K562 (cell line): ENCODE data around the gene SLC9A7. TPM values are rescaled to one million over a fixed set of nuclear protein-coding genes. Genes with fewer than 3 reads are reported as not detected.

Experiments used
- ATAC-seq: fragments of 200-7000 bp; cut with Tn5 transposase; 3 replicates; pipeline ENCODE4 v1.9.1; 2020; ENCODE audit warnings: moderate library complexity
- BruUV-seq: library from RNA; stranded (reverse); fragments of 400-500 nt; replicated peaks from 2 replicates; lab custom pipeline; 2021; lab: Mats Ljungman, UMichigan
- CTCF ChIA-PET: fragments of 300-600 bp; formaldehyde crosslinking; extraction: SDS; loops from one replicate; lab custom pipeline; 2021; ENCODE audit warnings: low intra/inter-chr PET ratio; lab: Yijun Ruan, JAX
- POLR2A ChIA-PET: fragments of 300-600, 350-650 bp; sonication (Branson Sonifier 250); formaldehyde crosslinking; extraction: SDS; loops from one replicate; lab custom pipeline; 2021; ENCODE audit warnings: antibody characterized with exemption, inconsistent platforms; lab: Yijun Ruan, JAX
- DNase-seq, 4 experiments: peaks; one replicate each; pipeline versions ENCODE4 v3.0.0 to v3.0.0-alpha.2; 2011 to 2018; ENCODE audit warnings: low spot score in 3 of 4, mixed read lengths in 3 of 4; ENCODE audit errors: extremely low read depth in 1 of 4
- FAIRE-seq: peaks from 2 replicates; lab custom pipeline; 2011; peaks lifted over from hg19 to GRCh38; lab: Jason Lieb, UNC
- H2AFZ ChIP-seq: 2 replicates; pipeline ENCODE4 v1.6.0; 2011; ENCODE audit warnings: low read depth, low read length, control low read depth, inconsistent platforms
- H3K27ac ChIP-seq: fragments of 200-600 bp; 3 replicates; pipeline ENCODE4 v1.8.0; 2011; ENCODE audit warnings: low read depth, mild to moderate bottlenecking, control low read depth, inconsistent platforms, low read length, moderate library complexity, mixed read lengths; ENCODE audit errors: extremely low read depth
- H3K27me3 ChIP-seq, 2 experiments: fragments of 300-600 bp in 1 of 2; 2 replicates in 1 of 2; 3 replicates in 1 of 2; pipeline versions ENCODE4 v1.6.0 to v1.8.0; 2011; ENCODE audit warnings: inconsistent platforms in 2 of 2, low read length in 2 of 2, mild to moderate bottlenecking in 1 of 2, mixed read lengths in 1 of 2, moderate library complexity in 1 of 2; ENCODE audit not compliant: control insufficient read depth in 2 of 2, insufficient read depth in 2 of 2
- H3K36me3 ChIP-seq: fragments of 300-600 bp; 3 replicates; pipeline ENCODE4 v1.8.0; 2011; ENCODE audit warnings: mild to moderate bottlenecking, low read length, inconsistent platforms; ENCODE audit not compliant: control insufficient read depth, insufficient read depth
- H3K4me1 ChIP-seq, 2 experiments: fragments of 200-600 bp in 1 of 2; replicated peaks in 1 of 2; 2 replicates in 1 of 2; 3 replicates in 1 of 2; pipeline versions ENCODE4 v1.5.1 to v1.8.0; 2011; ENCODE audit warnings: inconsistent platforms in 2 of 2, low read length in 2 of 2, mild to moderate bottlenecking in 1 of 2, mixed read lengths in 1 of 2, moderate library complexity in 1 of 2; ENCODE audit not compliant: control insufficient read depth in 2 of 2, insufficient read depth in 2 of 2
- H3K4me2 ChIP-seq: 2 replicates; pipeline ENCODE4 v1.6.1; 2011; ENCODE audit warnings: low read length, control low read depth, inconsistent platforms, mixed read lengths; ENCODE audit not compliant: insufficient read depth
- H3K4me3 ChIP-seq: fragments of 200-600 bp; sonication (generic), shearing (Covaris generic); 2 replicates; pipeline ENCODE4 v1.5.1; 2016; ENCODE audit warnings: control low read depth, inconsistent platforms
- H3K79me2 ChIP-seq: fragments of 200-600 bp; 3 replicates; pipeline ENCODE4 v1.8.0; 2011; ENCODE audit warnings: low read length, inconsistent platforms; ENCODE audit not compliant: control insufficient read depth, insufficient read depth
- H3K9ac ChIP-seq, 2 experiments: 2 replicates each; pipeline versions ENCODE4 v1.6.0 to v1.6.1; 2011; ENCODE audit warnings: low read depth in 2 of 2, low read length in 2 of 2, control low read depth in 1 of 2, inconsistent platforms in 1 of 2, mild to moderate bottlenecking in 1 of 2, mixed read lengths in 1 of 2; ENCODE audit not compliant: insufficient read depth in 1 of 2
- H3K9me1 ChIP-seq: one replicate; pipeline ENCODE4 v1.6.0; 2011; ENCODE audit warnings: inconsistent platforms, mild to moderate bottlenecking, low read length, moderate library complexity; ENCODE audit not compliant: control insufficient read depth, insufficient read depth
- H3K9me3 ChIP-seq: replicated peaks from 2 replicates; pipeline ENCODE4 v1.5.1; 2011; ENCODE audit warnings: low read depth, low read length, inconsistent platforms; ENCODE audit not compliant: control insufficient read depth, insufficient read depth
- H4K20me1 ChIP-seq: replicated peaks from 2 replicates; pipeline ENCODE4 v1.6.1; 2011; ENCODE audit warnings: low read length, inconsistent platforms, mixed read lengths; ENCODE audit not compliant: control insufficient read depth, insufficient read depth
- CEBPB ChIP-seq: fragments of 450-650 bp; IDR thresholded peaks from 2 replicates; pipeline ENCODE4 v1.6.1; 2016; ENCODE audit warnings: missing genetic modification characterization, missing compliant biosample characterization
- FOXP4 ChIP-seq: sonication (generic); formaldehyde crosslinking; IDR thresholded peaks from 2 replicates; pipeline ENCODE4 v1.8.0; 2022; ENCODE audit warnings: mild to moderate bottlenecking, missing genetic modification reagents, borderline replicate concordance
- KLF13 ChIP-seq: fragments of 450-650 bp; IDR thresholded peaks from 2 replicates; pipeline ENCODE4 v1.6.1; 2016; ENCODE audit warnings: missing genetic modification characterization, low read depth, mild to moderate bottlenecking, missing compliant biosample characterization, moderate library complexity, borderline replicate concordance
- RBM39 ChIP-seq: fragments of 200-400 bp; formaldehyde crosslinking; optimal IDR thresholded peaks from 2 replicates; pipeline ENCODE3; 2018; ENCODE audit warnings: low read depth, low read length
- RFX7 ChIP-seq: fragments of 250-450 bp; sonication (Bioruptor Pico); IDR thresholded peaks from 2 replicates; pipeline ENCODE4 v1.5.1; 2021; ENCODE audit warnings: mild to moderate bottlenecking
- STAG1 ChIP-seq: sonication (generic); formaldehyde crosslinking; IDR thresholded peaks from 2 replicates; pipeline ENCODE4 v1.5.0; 2020; ENCODE audit warnings: missing genetic modification reagents, borderline replicate concordance
- TBL1XR1 ChIP-seq, 2 experiments: IDR thresholded peaks; 2 replicates each; pipeline ENCODE4 v1.6.1; 2012; ENCODE audit warnings: improper control_type of control experiment in 2 of 2, low read length in 2 of 2, mild to moderate bottlenecking in 1 of 2
- ZNF165 ChIP-seq: fragments of 250-450 bp; sonication (Bioruptor Pico); IDR thresholded peaks from 2 replicates; pipeline ENCODE4 v1.4.0; 2020; ENCODE audit warnings: borderline replicate concordance
- ZNF239 ChIP-seq: fragments of 250-450 bp; sonication (Bioruptor Pico); IDR thresholded peaks from 2 replicates; pipeline ENCODE4 v1.4.0; 2020; ENCODE audit warnings: mild to moderate bottlenecking
- ZNF274 ChIP-seq: IDR thresholded peaks from 2 replicates; pipeline ENCODE4 v1.6.1; 2011; ENCODE audit warnings: low read depth, mild to moderate bottlenecking, low read length, moderate library complexity, borderline replicate concordance
- ZNF518B ChIP-seq: fragments of 250-450 bp; sonication (Bioruptor Pico); IDR thresholded peaks from 2 replicates; pipeline ENCODE4 v1.5.0; 2021; ENCODE audit warnings: mild to moderate bottlenecking, moderate library complexity
- WGBS: fragments of 100-300 bp; shearing (Covaris generic); methylation state at CpG from one replicate; pipeline ENCODE4 v1.1.6; 2016; ENCODE audit warnings: low coverage, mixed read lengths; ENCODE audit not compliant: insufficient coverage; ENCODE audit errors: missing lambda C conversion rate; 5-methylcytosine and 5-hydroxymethylcytosine counted together
- in situ Hi-C: fragments of 300-500 bp; cut with MboI; formaldehyde crosslinking; loops from 4 replicates; pipeline ENCODE4 v1.15.0; 2018; ENCODE audit warnings: inconsistent platforms, mixed read lengths
- intact Hi-C: fragments of 100-400 bp; cut with micrococcal nuclease; formaldehyde crosslinking; loops from 2 replicates; pipeline ENCODE4 v1.14.2; 2022
- polyA plus RNA-seq, 8 experiments: library from polyadenylated mRNA; depleted of rRNA in 4 of 8; stranded (reverse) in 5 of 8; unstranded in 3 of 8; fragments of >200 nt; fragmentation: Nextera tagmentation in 2 of 8; fragmentation: Illumina TruSeq in 1 of 8; extraction: Ambion mirVana in 2 of 8; extraction: Trizol in 1 of 8; gene quantifications; 2 replicates each; pipeline versions ENCODE4 v1.2.1 to v1.2.3, GENCODE V29; 2011 to 2014; ENCODE audit warnings: inconsistent platforms in 1 of 8, missing spikeins in 1 of 8
- total RNA-seq, 7 experiments: library from RNA; depleted of rRNA in 6 of 7; stranded (reverse); fragments of >200 nt in 6 of 7; fragmentation: Illumina TruSeq in 2 of 7; extraction: Trizol in 2 of 7; gene quantifications; 2 replicates each; pipeline versions ENCODE4 v1.2.1 to v1.2.3, GENCODE V29; 2011 to 2021; ENCODE audit warnings: low replicate concordance in 1 of 7
- TF ChIP-seq, protein P1 (sequence below): fragments of 250-450 bp; sonication (Bioruptor Pico); IDR thresholded peaks from 2 replicates; pipeline ENCODE4 v1.4.0; 2020; ENCODE audit warnings: mild to moderate bottlenecking, moderate library complexity

The SLC9A7 gene
- total and polyA plus RNA-seq, 9 of the 15 experiments (the other 6 are each of a cell fraction or from before 2014, with no cell fraction given), result 0.04 to 0.13 (median 0.09) TPM; not detected in 5

GRCh38 chrX:46572340-46572936, 186.5 kb downstream of the SLC9A7 start (continued):
- TF ChIP-seq, protein P1, sequence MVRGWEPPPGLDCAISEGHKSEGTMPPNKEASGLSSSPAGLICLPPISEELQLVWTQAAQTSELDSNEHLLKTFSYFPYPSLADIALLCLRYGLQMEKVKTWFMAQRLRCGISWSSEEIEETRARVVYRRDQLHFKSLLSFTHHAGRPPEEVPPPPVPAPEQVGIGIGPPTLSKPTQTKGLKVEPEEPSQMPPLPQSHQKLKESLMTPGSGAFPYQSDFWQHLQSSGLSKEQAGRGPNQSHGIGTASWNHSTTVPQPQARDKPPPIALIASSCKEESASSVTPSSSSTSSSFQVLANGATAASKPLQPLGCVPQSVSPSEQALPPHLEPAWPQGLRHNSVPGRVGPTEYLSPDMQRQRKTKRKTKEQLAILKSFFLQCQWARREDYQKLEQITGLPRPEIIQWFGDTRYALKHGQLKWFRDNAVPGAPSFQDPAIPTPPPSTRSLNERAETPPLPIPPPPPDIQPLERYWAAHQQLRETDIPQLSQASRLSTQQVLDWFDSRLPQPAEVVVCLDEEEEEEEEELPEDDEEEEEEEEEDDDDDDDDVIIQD (CRISPR knock-in tag), result no peak
- no peak for TF ChIP-seq CEBPB (tag)

- no peaks in the 10 kb centered on the region for H3K79me2 ChIP-seq
- POLR2A ChIA-PET, result no interaction called here
- in situ Hi-C loops (no loop called here), intact Hi-C loops (no loop called here)
- WGBS, result 15% methylated on average over 7 of the region's 10 CpGs
- CTCF ChIA-PET, result no interaction called here
- no peak for ATAC-seq
- no peak for TF ChIP-seq ZNF165 (CRISPR knock-in tag)
- no peak for TF ChIP-seq STAG1 (CRISPR knock-in tag)
- no peak for TF ChIP-seq FOXP4
- no peak for TF ChIP-seq ZNF518B (CRISPR knock-in tag)
- no peak for TF ChIP-seq TBL1XR1 (IDR thresholded peaks at IDR 0.05; ENCODE audit: low read length in 2 of 2)
- TF ChIP-seq RFX7 (CRISPR knock-in tag), result no peak
- no peak for TF ChIP-seq ZNF239 (CRISPR knock-in tag)
- no peak for TF ChIP-seq ZNF274
- TF ChIP-seq RBM39, result no peak
- no peak for TF ChIP-seq KLF13 (tag)
- H3K27ac ChIP-seq, result no peak overlapping the region
- H4K20me1 ChIP-seq, result no peaks in the 10 kb centered on the region
- no peaks in the 10 kb centered on the region for H3K36me3 ChIP-seq
- DNase-seq, result no peak
- H3K9me1 ChIP-seq, result no peaks in the 10 kb centered on the region
- no TSS peak for BruUV-seq
- H3K27me3 ChIP-seq, result no peaks in the 10 kb centered on the region
- no peak overlapping the region for H3K4me2 ChIP-seq
- no peaks in the 10 kb centered on the region for H3K9me3 ChIP-seq
- no peak for FAIRE-seq
- no peak overlapping the region for H3K4me3 ChIP-seq
- H3K9ac ChIP-seq, result no peak overlapping the region
- H2AFZ ChIP-seq, result no peak overlapping the region
- no peaks in the 10 kb centered on the region; a peak in 1 of 5 replicates for H3K4me1 ChIP-seq
Observed at GRCh38 chrX:46571423-46572339, 187.2 kb downstream of the SLC9A7 start.
